GM12892 (cell line): ENCODE measurements around the gene LRP2.

ENCODE experiments used
- POLR2A ChIP-seq: IDR thresholded peaks from 2 replicates; pipeline ENCODE4 v1.6.1; 2011; ENCODE audit warnings: low read depth, low read length, control low read depth
- POLR2AphosphoS5 ChIP-seq: IDR thresholded peaks from 2 replicates; pipeline ENCODE4 v1.6.1; 2011; ENCODE audit warnings: low read depth, low read length, control low read depth

DNA sequence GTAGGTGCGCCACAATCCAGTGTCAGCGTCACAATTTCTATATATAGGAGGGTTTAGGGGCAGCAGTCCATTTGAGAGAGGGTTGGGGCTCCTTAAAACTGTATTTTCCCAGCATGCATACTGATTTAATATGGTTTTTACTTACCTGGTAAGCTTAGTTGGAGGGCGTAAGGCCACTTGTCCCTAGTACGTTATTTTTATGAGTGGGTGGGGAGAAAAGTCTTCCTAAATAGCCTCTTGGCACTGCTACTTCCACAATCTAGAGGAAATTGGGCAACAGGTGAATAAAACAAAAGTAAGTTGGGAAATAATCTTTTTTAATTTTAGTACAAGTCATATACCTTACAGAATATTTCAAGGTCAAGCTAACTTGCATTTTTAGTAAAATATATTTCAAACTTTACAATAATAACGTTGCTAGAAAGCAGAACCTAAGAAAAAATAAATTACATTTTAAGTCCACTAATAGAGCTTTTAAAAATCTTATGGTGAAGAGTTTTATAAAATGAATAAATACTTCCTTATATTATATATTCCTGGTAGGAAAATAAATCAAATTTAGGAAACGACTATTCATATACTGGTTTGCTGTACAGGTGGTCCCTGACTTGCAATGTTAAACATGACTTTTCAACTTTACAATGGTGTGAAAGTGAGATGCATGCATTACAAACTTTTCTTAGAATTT, 272.1 kb downstream of the LRP2 start:
- TF ChIP-seq POLR2AphosphoS5: no peak
- no peak for TF ChIP-seq POLR2A
